Mesodermal cell (in vitro differentiated cells): Measurements from ENCODE around the gene ALDH9A1.
"Not testable (repeated sequence)": the region's sequence is repeated elsewhere in the genome, so short reads cannot be mapped to it uniquely, and the experiment has no call there.

Source experiments
- H3K27ac ChIP-seq: 2 replicates; pipeline ENCODE4 v1.7.0; 2013; ENCODE audit warnings: mild to moderate bottlenecking, low read depth, low read length, moderate library complexity; ENCODE audit not compliant: severe bottlenecking
- H3K36me3 ChIP-seq: 2 replicates; pipeline ENCODE4 v1.7.1; 2013; ENCODE audit warnings: mild to moderate bottlenecking, low read length, moderate library complexity; ENCODE audit not compliant: control insufficient read depth, insufficient read depth
- H3K4me1 ChIP-seq: one replicate; pipeline ENCODE4 v1.7.1; 2013; ENCODE audit warnings: mild to moderate bottlenecking, low read length; ENCODE audit not compliant: insufficient read depth, control insufficient read depth, poor library complexity, severe bottlenecking
- H3K4me3 ChIP-seq: 2 replicates; pipeline ENCODE4 v1.7.0; 2013; ENCODE audit warnings: low read length, control low read depth, mild to moderate bottlenecking; ENCODE audit not compliant: insufficient read depth, poor library complexity, severe bottlenecking; ENCODE audit errors: extremely low read depth
- H3K9me3 ChIP-seq: 2 replicates; pipeline ENCODE4 v1.7.1; 2013; ENCODE audit warnings: mild to moderate bottlenecking, low read length, moderate library complexity; ENCODE audit not compliant: control insufficient read depth
- WGBS, 2 experiments: methylation state at CpG; one replicate each; pipeline ENCODE4 v1.1.5; 2013; ENCODE audit warnings: missing lambda C conversion rate in 2 of 2; ENCODE audit not compliant: insufficient coverage in 2 of 2; 5-methylcytosine and 5-hydroxymethylcytosine counted together

Gene ALDH9A1

DNA sequence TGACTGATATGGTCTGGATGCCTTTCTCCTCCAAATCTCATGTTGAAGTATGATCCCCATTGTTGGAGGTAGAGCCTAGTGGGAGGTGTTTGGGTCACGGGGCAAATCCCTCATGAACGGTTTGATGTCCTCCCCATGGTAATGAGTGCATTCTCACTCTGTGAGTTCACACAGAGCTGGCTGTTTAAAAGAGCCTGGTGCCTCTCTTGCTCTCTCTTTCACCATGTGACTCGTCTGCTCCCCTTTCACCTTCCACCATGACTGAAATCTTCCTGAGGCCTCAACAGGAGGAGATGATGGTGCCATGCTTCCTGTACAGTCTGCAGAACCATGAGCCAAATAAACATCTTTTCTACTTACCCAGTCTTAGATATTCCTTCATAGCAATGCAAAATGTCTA, 30.2 kb downstream of the ALDH9A1 start:
- no peak overlapping the region for H3K27ac ChIP-seq
- H3K9me3 ChIP-seq: no peaks in the 10 kb centered on the region
- no peaks in the 10 kb centered on the region for H3K4me1 ChIP-seq
- WGBS, 2 experiments: 86 to 94% methylated on average over 3 of the region's 3 CpGs
- H3K36me3 ChIP-seq: peaks cover 87% of the 10 kb centered on the region
- no peak overlapping the region for H3K4me3 ChIP-seq

GRCh38 chr1:165666152-165666825, 32.1 kb downstream of the ALDH9A1 start:
- WGBS, 2 experiments: 74 to 100% methylated on average over 2 to 4 of the region's 5 CpGs
- Histone ChIP-seq H3K4me1 (no peaks in the 10 kb centered on the region), H3K27ac (no peak overlapping the region), H3K36me3 (peaks cover 90% of the 10 kb centered on the region), H3K4me3 (no peak overlapping the region), H3K9me3 (no peaks in the 10 kb centered on the region)

DNA sequence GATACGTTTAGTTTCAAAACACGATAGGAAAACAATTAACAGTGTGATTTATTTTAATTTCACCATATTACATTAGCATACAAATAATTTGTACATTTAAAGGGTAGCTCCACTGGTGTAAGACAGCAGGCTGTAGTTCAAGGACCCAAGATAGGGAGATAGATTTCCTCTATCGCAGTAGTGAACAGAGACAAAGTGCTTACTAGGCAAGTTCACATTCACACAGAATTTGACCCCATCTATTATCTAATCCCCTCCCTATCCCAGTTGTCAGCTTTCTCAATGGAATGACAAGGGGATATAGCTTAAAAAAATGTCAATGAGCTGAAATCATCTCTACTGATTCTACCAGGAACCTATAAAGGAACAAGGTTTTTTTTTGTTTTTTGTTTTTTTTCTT, 36.2 kb downstream of the ALDH9A1 start:
- Histone ChIP-seq H3K27ac (no peak overlapping the region), H3K4me3 (no peak overlapping the region), H3K9me3 (no peaks in the 10 kb centered on the region), H3K36me3 (peaks cover 83% of the 10 kb centered on the region), H3K4me1 (peaks cover 10% of the 10 kb centered on the region)
- WGBS, 2 experiments: no CpG with 5 or more reads among the region's 3 CpGs

- H3K9me3 ChIP-seq: no peaks in the 10 kb centered on the region
- no peak overlapping the region for H3K4me3 ChIP-seq
- peaks cover 84% of the 10 kb centered on the region for H3K36me3 ChIP-seq
- H3K27ac ChIP-seq: no peak overlapping the region
- peaks cover 10% of the 10 kb centered on the region for H3K4me1 ChIP-seq
- WGBS, 2 experiments: 57 to 100% methylated on average over 1 of the region's 2 CpGs
These were observed 36.7 kb downstream of the ALDH9A1 start for GRCh38 chr1:165661703-165662102.

DNA sequence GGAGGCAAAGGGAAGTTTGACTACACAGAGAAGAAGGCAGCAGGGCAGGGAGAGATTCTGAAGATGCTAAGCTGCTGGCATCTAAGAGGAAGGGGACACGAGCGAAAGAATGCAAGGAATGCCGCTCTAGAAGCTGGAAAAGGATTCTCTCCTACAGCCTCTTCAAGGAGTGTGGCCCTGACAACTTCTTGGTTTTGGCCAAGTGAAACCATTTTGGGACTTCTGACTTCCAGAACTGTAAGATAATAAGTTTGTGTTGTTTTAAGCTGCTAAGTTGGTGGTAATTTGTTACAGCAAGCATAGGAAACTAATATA, 38.8 kb downstream of the ALDH9A1 start:
- 28 to 46% methylated on average over 3 of the region's 3 CpGs for WGBS, 2 experiments
- Histone ChIP-seq H3K36me3 (peaks cover 84% of the 10 kb centered on the region), H3K4me3 (no peak overlapping the region), H3K27ac (no peak overlapping the region), H3K9me3 (no peaks in the 10 kb centered on the region), H3K4me1 (peaks cover 10% of the 10 kb centered on the region)

- not testable (repeated sequence) for H3K9me3 ChIP-seq, H3K4me3 ChIP-seq, H3K27ac ChIP-seq, H3K4me1 ChIP-seq
- peaks cover 84% of the 10 kb centered on the region for H3K36me3 ChIP-seq
- 96 to 100% methylated on average over 3 to 4 of the region's 9 CpGs for WGBS, 2 experiments
These were observed 39.4 kb downstream of the ALDH9A1 start for GRCh38 chr1:165658766-165659580.

DNA sequence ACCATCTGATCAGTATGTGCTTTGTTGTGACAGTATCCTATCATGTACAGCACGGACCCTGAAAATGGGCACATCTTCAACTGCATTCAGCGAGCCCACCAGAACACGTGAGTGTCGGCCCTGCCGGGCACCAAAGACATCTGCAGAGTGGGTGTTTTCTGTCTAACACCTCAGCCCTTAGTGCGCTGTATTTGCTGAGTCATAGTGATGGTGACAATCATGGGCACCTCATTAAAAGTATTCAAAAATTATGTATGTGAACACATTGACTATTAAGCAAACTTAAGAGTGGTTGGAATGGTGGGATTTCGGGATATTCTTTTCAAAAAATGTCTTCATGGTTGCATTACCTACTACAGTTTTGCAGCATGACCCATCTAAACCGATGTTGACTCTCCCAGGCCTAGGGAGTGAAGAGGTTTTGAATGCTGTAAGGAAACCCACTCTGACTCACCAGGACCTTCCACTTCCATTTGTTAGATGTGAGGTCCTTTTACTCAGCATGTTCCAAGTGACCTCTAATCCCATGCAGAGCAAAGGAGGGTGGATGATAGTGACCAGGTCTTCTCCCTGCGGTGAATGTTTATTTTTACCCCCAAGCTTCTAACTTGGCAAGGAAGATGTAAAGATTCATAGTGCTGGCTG, 47.3 kb downstream of the ALDH9A1 start:
- no peak overlapping the region for H3K4me3 ChIP-seq
- no peaks in the 10 kb centered on the region for H3K9me3 ChIP-seq
- H3K27ac ChIP-seq: no peak overlapping the region
- H3K4me1 ChIP-seq: no peaks in the 10 kb centered on the region
- peaks cover 76% of the 10 kb centered on the region for H3K36me3 ChIP-seq
- 95 to 98% methylated on average over 5 to 7 of the region's 9 CpGs for WGBS, 2 experiments

- Histone ChIP-seq H3K36me3 (peaks cover 56% of the 10 kb centered on the region), H3K27ac (no peak overlapping the region), H3K4me3 (no peak overlapping the region), H3K9me3 (no peaks in the 10 kb centered on the region), H3K4me1 (no peaks in the 10 kb centered on the region)
- WGBS, 2 experiments: 78 to 87% methylated on average over 4 to 6 of the region's 7 CpGs
These were observed 49.3 kb downstream of the ALDH9A1 start for GRCh38 chr1:165648919-165649572.

DNA sequence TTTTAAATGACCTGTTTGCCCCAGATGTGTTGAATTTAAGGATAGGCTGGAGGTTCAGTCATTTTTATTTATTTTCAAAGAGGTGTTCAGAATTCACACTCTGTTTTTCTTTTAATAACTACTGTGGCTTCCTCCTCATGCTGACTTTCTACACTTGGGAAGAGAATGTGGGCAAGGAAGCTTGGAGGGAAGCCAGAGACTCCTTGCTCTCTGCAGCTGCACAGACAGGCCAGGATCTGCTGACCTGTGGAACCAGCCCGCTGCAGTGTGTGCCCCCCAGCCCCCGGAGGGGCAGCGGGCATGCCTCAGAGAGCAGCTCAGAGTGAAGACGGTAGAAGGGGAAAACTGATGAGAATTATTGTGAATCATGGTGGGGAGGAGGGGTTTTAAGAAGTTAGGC, 50.4 kb downstream of the ALDH9A1 start:
- Histone ChIP-seq H3K9me3 (no peaks in the 10 kb centered on the region), H3K4me1 (no peaks in the 10 kb centered on the region), H3K36me3 (peaks cover 45% of the 10 kb centered on the region), H3K4me3 (no peak overlapping the region), H3K27ac (no peak overlapping the region)
- 100% methylated on average over 4 of the region's 4 CpGs for WGBS, 2 experiments

DNA sequence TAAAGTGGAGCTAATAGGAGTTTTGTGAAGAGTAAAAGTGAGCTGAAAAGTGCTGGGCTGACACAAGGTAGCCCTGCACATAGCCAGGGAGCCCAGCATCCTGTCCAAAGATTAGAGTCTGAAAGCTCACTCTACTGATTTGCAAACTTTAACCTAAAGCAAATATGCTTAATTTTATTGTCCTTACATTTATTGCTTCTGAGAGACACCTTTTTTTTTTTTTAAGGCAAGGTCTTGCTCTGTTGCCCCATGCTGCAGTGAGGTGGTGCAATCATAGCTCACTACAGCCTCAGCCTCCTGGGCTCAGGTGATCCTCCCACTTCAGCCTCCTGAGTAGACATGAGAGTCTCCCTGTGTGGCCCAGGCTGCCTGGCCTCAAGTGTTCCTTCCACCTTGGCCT, 50.8 kb downstream of the ALDH9A1 start:
- Histone ChIP-seq H3K36me3 (peaks cover 41% of the 10 kb centered on the region), H3K27ac (no peak overlapping the region), H3K4me1 (no peaks in the 10 kb centered on the region), H3K4me3 (no peak overlapping the region), H3K9me3 (no peaks in the 10 kb centered on the region)
